ENCODE data around the gene CRELD2.

CRELD2 gene

DNA sequence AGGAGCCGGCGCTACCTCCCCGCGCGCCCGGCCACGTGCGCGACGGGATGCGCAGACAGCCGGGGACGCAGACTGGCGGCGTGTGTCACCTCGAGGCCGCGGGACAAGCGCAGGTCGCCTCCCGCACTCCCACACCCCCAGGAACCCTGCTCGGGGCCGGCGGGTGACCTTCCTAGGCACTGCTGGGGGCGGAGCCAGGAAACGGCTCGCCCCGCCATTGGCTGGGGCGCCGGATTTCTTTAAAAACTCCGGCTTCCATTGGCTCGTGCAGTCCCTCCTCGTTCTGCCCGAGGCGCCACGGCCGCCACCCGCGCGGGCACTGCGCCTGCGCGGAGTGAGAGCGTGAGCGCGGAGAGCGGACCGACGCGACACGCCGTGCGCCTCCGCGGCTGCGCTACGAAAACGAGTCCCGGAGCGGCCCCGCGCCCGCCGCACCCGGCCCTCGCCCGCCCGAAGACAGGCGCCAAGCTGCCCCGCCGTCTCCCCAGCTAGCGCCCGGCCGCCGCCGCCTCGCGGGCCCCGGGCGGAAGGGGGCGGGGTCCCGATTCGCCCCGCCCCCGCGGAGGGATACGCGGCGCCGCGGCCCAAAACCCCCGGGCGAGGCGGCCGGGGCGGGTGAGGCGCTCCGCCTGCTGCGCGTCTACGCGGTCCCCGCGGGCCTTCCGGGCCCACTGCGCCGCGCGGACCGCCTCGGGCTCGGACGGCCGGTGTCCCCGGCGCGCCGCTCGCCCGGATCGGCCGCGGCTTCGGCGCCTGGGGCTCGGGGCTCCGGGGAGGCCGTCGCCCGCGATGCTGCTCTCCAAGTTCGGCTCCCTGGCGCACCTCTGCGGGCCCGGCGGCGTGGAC lies 41.9 kb downstream of the CRELD2 start, which contains the start of gene PIM3:
TSS of gene PIM3 (plus strand) at position 614 of the 846 bp plus-strand sequence. CDS start at position 790, 176 bp downstream.
- Histone ChIP-seq H3K27ac (peak within 1 kb of the TSS; percentile 91), H3K36me3 (peaks cover 32% of the 10 kb centered on the region), H3K9me3 (ENCODE audit: severe bottlenecking) (no peaks in the 10 kb centered on the region), H3K4me3 (ENCODE audit: low read depth, low read length) (peak within 1 kb of the TSS; percentile 85), H3K27me3 (ENCODE audit: insufficient read depth, low read depth, severe bottlenecking) (no peaks in the 10 kb centered on the region)
- DNase-seq, result peak; percentile 95
- TF ChIP-seq, protein P1, sequence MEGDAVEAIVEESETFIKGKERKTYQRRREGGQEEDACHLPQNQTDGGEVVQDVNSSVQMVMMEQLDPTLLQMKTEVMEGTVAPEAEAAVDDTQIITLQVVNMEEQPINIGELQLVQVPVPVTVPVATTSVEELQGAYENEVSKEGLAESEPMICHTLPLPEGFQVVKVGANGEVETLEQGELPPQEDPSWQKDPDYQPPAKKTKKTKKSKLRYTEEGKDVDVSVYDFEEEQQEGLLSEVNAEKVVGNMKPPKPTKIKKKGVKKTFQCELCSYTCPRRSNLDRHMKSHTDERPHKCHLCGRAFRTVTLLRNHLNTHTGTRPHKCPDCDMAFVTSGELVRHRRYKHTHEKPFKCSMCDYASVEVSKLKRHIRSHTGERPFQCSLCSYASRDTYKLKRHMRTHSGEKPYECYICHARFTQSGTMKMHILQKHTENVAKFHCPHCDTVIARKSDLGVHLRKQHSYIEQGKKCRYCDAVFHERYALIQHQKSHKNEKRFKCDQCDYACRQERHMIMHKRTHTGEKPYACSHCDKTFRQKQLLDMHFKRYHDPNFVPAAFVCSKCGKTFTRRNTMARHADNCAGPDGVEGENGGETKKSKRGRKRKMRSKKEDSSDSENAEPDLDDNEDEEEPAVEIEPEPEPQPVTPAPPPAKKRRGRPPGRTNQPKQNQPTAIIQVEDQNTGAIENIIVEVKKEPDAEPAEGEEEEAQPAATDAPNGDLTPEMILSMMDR (IDR thresholded peaks at IDR 0.05; ENCODE audit: low read depth, low read length), result no peak

DNA sequence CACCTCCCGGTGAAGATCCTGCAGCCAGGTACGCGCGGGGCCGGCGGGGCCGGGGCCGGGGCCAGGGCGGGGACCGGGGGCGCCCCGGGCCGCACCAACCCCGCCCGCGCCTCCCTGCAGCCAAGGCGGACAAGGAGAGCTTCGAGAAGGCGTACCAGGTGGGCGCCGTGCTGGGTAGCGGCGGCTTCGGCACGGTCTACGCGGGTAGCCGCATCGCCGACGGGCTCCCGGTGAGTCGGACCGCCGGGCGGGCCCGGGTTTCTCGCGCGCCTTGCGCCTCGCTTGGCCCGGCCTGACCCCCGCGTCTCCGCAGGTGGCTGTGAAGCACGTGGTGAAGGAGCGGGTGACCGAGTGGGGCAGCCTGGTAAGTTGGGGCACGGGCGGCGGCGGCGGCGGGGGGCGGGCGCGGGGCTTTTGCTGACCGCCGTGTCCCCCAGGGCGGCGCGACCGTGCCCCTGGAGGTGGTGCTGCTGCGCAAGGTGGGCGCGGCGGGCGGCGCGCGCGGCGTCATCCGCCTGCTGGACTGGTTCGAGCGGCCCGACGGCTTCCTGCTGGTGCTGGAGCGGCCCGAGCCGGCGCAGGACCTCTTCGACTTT lies 42.7 kb downstream of the CRELD2 start:
- DNase-seq, result peak; percentile 46
- TF ChIP-seq, protein P1 (IDR thresholded peaks at IDR 0.05; ENCODE audit: low read depth, low read length), result no peak
- Histone ChIP-seq H3K27ac (peak overlapping the region; percentile 86), H3K27me3 (ENCODE audit: insufficient read depth, low read depth, severe bottlenecking) (no peaks in the 10 kb centered on the region), H3K9me3 (ENCODE audit: severe bottlenecking) (no peaks in the 10 kb centered on the region), H3K4me3 (ENCODE audit: low read depth, low read length) (peak overlapping the region; percentile 85), H3K36me3 (peaks cover 32% of the 10 kb centered on the region)

DNA sequence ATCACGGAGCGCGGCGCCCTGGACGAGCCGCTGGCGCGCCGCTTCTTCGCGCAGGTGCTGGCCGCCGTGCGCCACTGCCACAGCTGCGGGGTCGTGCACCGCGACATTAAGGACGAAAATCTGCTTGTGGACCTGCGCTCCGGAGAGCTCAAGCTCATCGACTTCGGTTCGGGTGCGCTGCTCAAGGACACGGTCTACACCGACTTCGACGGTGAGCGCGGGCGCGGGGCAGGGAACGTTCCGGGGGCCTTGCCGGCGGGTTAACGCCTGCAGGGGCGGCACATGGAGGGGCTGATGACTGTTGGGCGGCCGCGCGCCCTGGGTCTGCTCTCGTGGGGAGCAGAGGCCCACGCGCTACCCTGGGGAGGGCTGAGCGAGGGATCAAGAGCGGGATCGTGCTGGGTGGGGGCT lies 43.2 kb downstream of the CRELD2 start:
- no peaks in the 10 kb centered on the region for H3K27me3 ChIP-seq (ENCODE audit: insufficient read depth, low read depth, severe bottlenecking)
- peaks cover 32% of the 10 kb centered on the region for H3K36me3 ChIP-seq
- TF ChIP-seq, protein P1 (IDR thresholded peaks at IDR 0.05; ENCODE audit: low read depth, low read length), result no peak
- DNase-seq, result no peak
- H3K9me3 ChIP-seq (ENCODE audit: severe bottlenecking), result no peaks in the 10 kb centered on the region
- H3K27ac ChIP-seq, result peak overlapping the region; percentile 86
- peak overlapping the region; percentile 85 for H3K4me3 ChIP-seq (ENCODE audit: low read depth, low read length)

DNA sequence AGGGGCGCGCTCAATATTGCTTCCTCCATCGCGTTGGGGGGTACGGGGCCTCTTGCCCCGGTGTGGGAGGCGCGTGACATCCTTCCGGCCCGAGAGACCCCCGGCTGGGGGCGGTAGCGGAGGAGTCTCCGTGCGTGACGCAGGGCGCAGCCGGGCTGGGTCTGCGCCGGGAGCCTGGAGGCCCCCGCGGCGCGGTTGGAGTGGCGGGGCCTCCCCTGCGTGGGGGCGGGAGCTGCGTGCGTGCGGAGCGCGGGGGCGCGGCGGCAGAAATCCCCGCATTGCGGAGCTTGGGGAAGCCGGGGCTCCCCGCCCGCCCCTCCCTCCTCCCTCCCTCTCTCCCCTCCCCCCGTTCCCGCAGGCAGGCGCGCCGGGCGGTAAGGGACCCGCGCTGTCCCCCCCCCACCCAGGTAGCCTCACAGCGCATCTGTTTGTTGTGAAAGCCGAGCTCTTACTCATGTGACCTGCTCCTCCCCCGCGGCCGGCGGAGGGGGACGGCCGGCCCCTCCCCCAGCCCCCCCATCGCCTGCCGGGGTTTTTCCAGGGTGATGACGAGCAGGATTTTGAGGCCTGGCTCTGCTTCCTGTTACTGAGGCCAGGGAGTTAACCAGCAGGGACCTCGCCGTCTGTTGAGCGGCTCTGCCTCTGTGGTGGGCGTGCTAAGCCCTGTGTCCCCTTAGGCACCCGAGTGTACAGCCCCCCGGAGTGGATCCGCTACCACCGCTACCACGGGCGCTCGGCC lies 43.7 kb downstream of the CRELD2 start:
- TF ChIP-seq, protein P1 (IDR thresholded peaks at IDR 0.05; ENCODE audit: low read depth, low read length), result no peak
- H3K27ac ChIP-seq, result peak overlapping the region; percentile 86

GRCh38 chr22:49962751-49963646 lies 44.6 kb downstream of the CRELD2 start:
- TF ChIP-seq, protein P1 (IDR thresholded peaks at IDR 0.05; ENCODE audit: low read depth, low read length), result no peak
- no peak for DNase-seq
- peak overlapping the region; percentile 34 for H3K4me3 ChIP-seq (ENCODE audit: low read depth, low read length)

More for the DNA sequence above, 43.7 kb downstream of the CRELD2 start:
- H3K4me3 ChIP-seq (ENCODE audit: low read depth, low read length), result peak overlapping the region; percentile 85
- peaks cover 32% of the 10 kb centered on the region for H3K36me3 ChIP-seq
- H3K9me3 ChIP-seq (ENCODE audit: severe bottlenecking), result no peaks in the 10 kb centered on the region
- peak; percentile 93 for DNase-seq
- H3K27me3 ChIP-seq (ENCODE audit: insufficient read depth, low read depth, severe bottlenecking), result no peaks in the 10 kb centered on the region

More at GRCh38 chr22:49962751-49963646, 44.6 kb downstream of the CRELD2 start:
- Histone ChIP-seq H3K27ac (peak overlapping the region; percentile 86), H3K36me3 (peaks cover 32% of the 10 kb centered on the region), H3K27me3 (ENCODE audit: insufficient read depth, low read depth, severe bottlenecking) (no peaks in the 10 kb centered on the region), H3K9me3 (ENCODE audit: severe bottlenecking) (no peaks in the 10 kb centered on the region)
